Measurements from ENCODE around the gene CAPS. TPM values are rescaled to one million over a fixed set of nuclear protein-coding genes. Genes with fewer than 3 reads are reported as not detected.

The CAPS gene
- total and polyA plus RNA-seq, 9 donors = 1.7 to 313 (median 22.3) TPM

GRCh38 chr19:5893907-5894703 lies 19.9 kb upstream of the CAPS start:
- 60 to 65% (median 61%) methylated on average over 26 to 28 of the region's 28 CpGs for WGBS, 3 donors
- intact Hi-C loops (cut with DNase I) = loop anchor here in 2 of 4 donors (5.0 to 10.0 kb wide), 2 partner anchors 89 to 92 kb away; partner anchors contain the start of gene NRTN (in 1 of the 2)
- Histone ChIP-seq H3K9me3 (no peaks in the 10 kb centered on the region), H3K36me3 (no peaks in the 10 kb centered on the region), H3K27ac (no peak overlapping the region), H3K4me1 (ENCODE audit: insufficient read depth) (peaks cover 2% of the 10 kb centered on the region), H3K27me3 (no peaks in the 10 kb centered on the region), H3K4me3 (no peak overlapping the region)
- DNase-seq = no peak
- TF ChIP-seq POLR2A (IDR thresholded peaks at IDR 0.05) (no peak), CTCF (IDR thresholded peaks at IDR 0.05) (no peak), EP300 (IDR thresholded peaks at IDR 0.05) (no peak)

- intact Hi-C loops (cut with DNase I) = loop anchor here in 2 of 4 donors (5.0 to 10.0 kb wide), 2 partner anchors 90 to 93 kb away; partner anchors contain the start of gene NRTN (in 1 of the 2)
- TF ChIP-seq EP300 (IDR thresholded peaks at IDR 0.05) (no peak), POLR2A (IDR thresholded peaks at IDR 0.05) (no peak), CTCF (IDR thresholded peaks at IDR 0.05) (no peak)
- DNase-seq = no peak
- Histone ChIP-seq H3K4me1 (ENCODE audit: insufficient read depth) (peaks cover 2% of the 10 kb centered on the region), H3K27me3 (no peaks in the 10 kb centered on the region), H3K4me3 (no peak overlapping the region), H3K9me3 (no peaks in the 10 kb centered on the region), H3K36me3 (no peaks in the 10 kb centered on the region), H3K27ac (no peak overlapping the region)
- 77 to 81% (median 79%) methylated on average over 18 to 28 of the region's 28 CpGs for WGBS, 3 donors
Observed at GRCh38 chr19:5894704-5895349, 19.2 kb upstream of the CAPS start.

GRCh38 chr19:5895409-5895808 lies 18.6 kb upstream of the CAPS start:
- intact Hi-C loops (cut with DNase I) = loop anchor here in 1 of 4 donors (10.0 kb wide), 1 partner anchor 91 kb away; the partner anchor contains the start of gene NRTN
- 72 to 82% (median 79%) methylated on average over 14 to 15 of the region's 15 CpGs for WGBS, 3 donors
- TF ChIP-seq EP300 (IDR thresholded peaks at IDR 0.05) (no peak), CTCF (IDR thresholded peaks at IDR 0.05) (no peak)
- Histone ChIP-seq H3K4me1 (ENCODE audit: insufficient read depth) (peaks cover 2% of the 10 kb centered on the region), H3K27ac (no peak overlapping the region), H3K4me3 (no peak overlapping the region), H3K27me3 (no peaks in the 10 kb centered on the region), H3K36me3 (no peaks in the 10 kb centered on the region), H3K9me3 (no peaks in the 10 kb centered on the region)
- DNase-seq = no peak

- no peaks in the 10 kb centered on the region for H3K36me3 ChIP-seq
- peaks cover 2% of the 10 kb centered on the region for H3K4me1 ChIP-seq (ENCODE audit: insufficient read depth)
- intact Hi-C loops (cut with DNase I) = loop anchor here in 1 of 4 donors (10.0 kb wide), 1 partner anchor 91 kb away; the partner anchor contains the start of gene NRTN
- H3K4me3 ChIP-seq = no peak overlapping the region
- WGBS, 3 donors = 79 to 88% (median 83%) methylated on average over 8 of the region's 8 CpGs
- DNase-seq = no peak
- no peaks in the 10 kb centered on the region for H3K9me3 ChIP-seq
- no peak for TF ChIP-seq CTCF (IDR thresholded peaks at IDR 0.05)
- TF ChIP-seq POLR2A (IDR thresholded peaks at IDR 0.05) = no peak
- no peak for TF ChIP-seq EP300 (IDR thresholded peaks at IDR 0.05)
- no peak overlapping the region for H3K27ac ChIP-seq
- no peaks in the 10 kb centered on the region for H3K27me3 ChIP-seq
Observed at GRCh38 chr19:5895890-5896289, 18.2 kb upstream of the CAPS start.
